Measurements from ENCODE around the gene ACSF3.

DNA sequence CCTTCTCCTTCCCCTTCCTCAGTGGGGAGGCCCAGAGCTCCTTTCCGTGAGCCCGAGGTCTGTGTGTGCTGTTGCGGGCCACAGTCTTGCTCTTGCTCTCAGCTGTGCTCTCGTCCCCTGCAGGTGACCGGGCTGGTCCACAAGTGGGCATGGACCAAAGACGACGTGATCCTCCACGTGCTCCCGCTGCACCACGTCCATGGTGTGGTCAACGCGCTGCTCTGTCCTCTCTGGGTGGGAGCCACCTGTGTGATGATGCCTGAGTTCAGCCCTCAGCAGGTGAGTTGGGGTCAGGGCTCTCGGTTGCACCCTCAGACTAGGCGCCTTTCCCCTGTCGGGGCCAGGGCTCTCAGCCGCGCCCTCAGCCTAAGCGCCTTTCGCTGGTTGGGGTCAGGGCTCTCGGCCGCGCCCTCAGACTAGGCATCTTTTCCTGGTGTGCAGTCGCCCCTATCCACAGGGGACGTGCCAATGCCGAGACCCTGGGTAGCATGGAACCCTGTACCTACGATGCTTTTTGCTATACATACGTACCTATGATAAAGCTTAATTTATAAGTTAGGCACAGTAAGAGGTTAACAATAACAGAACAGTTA, 8.9 kb downstream of the ACSF3 start:
- TF ChIP-seq, protein P1, sequence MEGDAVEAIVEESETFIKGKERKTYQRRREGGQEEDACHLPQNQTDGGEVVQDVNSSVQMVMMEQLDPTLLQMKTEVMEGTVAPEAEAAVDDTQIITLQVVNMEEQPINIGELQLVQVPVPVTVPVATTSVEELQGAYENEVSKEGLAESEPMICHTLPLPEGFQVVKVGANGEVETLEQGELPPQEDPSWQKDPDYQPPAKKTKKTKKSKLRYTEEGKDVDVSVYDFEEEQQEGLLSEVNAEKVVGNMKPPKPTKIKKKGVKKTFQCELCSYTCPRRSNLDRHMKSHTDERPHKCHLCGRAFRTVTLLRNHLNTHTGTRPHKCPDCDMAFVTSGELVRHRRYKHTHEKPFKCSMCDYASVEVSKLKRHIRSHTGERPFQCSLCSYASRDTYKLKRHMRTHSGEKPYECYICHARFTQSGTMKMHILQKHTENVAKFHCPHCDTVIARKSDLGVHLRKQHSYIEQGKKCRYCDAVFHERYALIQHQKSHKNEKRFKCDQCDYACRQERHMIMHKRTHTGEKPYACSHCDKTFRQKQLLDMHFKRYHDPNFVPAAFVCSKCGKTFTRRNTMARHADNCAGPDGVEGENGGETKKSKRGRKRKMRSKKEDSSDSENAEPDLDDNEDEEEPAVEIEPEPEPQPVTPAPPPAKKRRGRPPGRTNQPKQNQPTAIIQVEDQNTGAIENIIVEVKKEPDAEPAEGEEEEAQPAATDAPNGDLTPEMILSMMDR (IDR thresholded peaks at IDR 0.05) = no peak
- TF ChIP-seq TCF7L2 (IDR thresholded peaks at IDR 0.05; ENCODE audit: low read depth, low read length) (no peak), SIN3A (IDR thresholded peaks at IDR 0.05; ENCODE audit: borderline replicate concordance, insufficient read depth, low read depth, low read length) (no peak), POLR2AphosphoS5 (IDR thresholded peaks at IDR 0.05; ENCODE audit: low read depth, low read length) (no peak)
- TF ChIP-seq, protein P2, sequence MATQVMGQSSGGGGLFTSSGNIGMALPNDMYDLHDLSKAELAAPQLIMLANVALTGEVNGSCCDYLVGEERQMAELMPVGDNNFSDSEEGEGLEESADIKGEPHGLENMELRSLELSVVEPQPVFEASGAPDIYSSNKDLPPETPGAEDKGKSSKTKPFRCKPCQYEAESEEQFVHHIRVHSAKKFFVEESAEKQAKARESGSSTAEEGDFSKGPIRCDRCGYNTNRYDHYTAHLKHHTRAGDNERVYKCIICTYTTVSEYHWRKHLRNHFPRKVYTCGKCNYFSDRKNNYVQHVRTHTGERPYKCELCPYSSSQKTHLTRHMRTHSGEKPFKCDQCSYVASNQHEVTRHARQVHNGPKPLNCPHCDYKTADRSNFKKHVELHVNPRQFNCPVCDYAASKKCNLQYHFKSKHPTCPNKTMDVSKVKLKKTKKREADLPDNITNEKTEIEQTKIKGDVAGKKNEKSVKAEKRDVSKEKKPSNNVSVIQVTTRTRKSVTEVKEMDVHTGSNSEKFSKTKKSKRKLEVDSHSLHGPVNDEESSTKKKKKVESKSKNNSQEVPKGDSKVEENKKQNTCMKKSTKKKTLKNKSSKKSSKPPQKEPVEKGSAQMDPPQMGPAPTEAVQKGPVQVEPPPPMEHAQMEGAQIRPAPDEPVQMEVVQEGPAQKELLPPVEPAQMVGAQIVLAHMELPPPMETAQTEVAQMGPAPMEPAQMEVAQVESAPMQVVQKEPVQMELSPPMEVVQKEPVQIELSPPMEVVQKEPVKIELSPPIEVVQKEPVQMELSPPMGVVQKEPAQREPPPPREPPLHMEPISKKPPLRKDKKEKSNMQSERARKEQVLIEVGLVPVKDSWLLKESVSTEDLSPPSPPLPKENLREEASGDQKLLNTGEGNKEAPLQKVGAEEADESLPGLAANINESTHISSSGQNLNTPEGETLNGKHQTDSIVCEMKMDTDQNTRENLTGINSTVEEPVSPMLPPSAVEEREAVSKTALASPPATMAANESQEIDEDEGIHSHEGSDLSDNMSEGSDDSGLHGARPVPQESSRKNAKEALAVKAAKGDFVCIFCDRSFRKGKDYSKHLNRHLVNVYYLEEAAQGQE (IDR thresholded peaks at IDR 0.05; ENCODE audit: insufficient read depth in 1 of 2, low read depth in 2 of 2, low read length in 1 of 2) = no peak

All from Panc1 (cell line).